ENCODE measurements around the gene SPATA17.

- TF ChIP-seq SNAI2 (CRISPR knock-in tag; IDR thresholded peaks at IDR 0.05) = no peak
- TF ChIP-seq ZFP30 (CRISPR knock-in tag; IDR thresholded peaks at IDR 0.05) = no peak
- no peak for TF ChIP-seq GLIS3 (CRISPR knock-in tag; IDR thresholded peaks at IDR 0.05)
- TF ChIP-seq ZFP3 (CRISPR knock-in tag; IDR thresholded peaks at IDR 0.05) = no peak
- TF ChIP-seq ESRRG (CRISPR knock-in tag; IDR thresholded peaks at IDR 0.05) = no peak
- TF ChIP-seq PPARA (CRISPR knock-in tag; IDR thresholded peaks at IDR 0.05; ENCODE audit: borderline replicate concordance) = no peak
- no peak for TF ChIP-seq RARB (CRISPR knock-in tag; IDR thresholded peaks at IDR 0.05)
- TF ChIP-seq PATZ1 (CRISPR knock-in tag; IDR thresholded peaks at IDR 0.05; ENCODE audit: borderline replicate concordance) = no peak
- TF ChIP-seq ZC3H10 (CRISPR knock-in tag; IDR thresholded peaks at IDR 0.05) = no peak
- TF ChIP-seq BACH2 (CRISPR knock-in tag; IDR thresholded peaks at IDR 0.05; ENCODE audit: borderline replicate concordance) = no peak
- no peak for TF ChIP-seq ZNF565 (CRISPR knock-in tag; conservative IDR thresholded peaks at IDR 0.05; ENCODE audit: low read depth)
- no peak for TF ChIP-seq ARNTL (CRISPR knock-in tag; IDR thresholded peaks at IDR 0.05; ENCODE audit: borderline replicate concordance, low read depth)
Observed at GRCh38 chr1:217674028-217674729, 43.0 kb downstream of the SPATA17 start.

All from SK-N-SH treated with all-trans-retinoic acid at 6 μM for 48 hours (cell line).